ENCODE measurements around the gene GOLGA6L1.
"Not testable (repeated sequence)": the region's sequence is repeated elsewhere in the genome, so short reads cannot be mapped to it uniquely, and the experiment has no call there.

Gene GOLGA6L1

GRCh38 chr15:23136722-23137121 lies at the start of gene GOLGA6L1:
TSS of gene GOLGA6L1 (minus strand) at chr15:23136822. CDS start at chr15:23136731, 91 bp downstream.
- DNase-seq (ENCODE audit: low spot score), result not testable (repeated sequence)

DNA sequence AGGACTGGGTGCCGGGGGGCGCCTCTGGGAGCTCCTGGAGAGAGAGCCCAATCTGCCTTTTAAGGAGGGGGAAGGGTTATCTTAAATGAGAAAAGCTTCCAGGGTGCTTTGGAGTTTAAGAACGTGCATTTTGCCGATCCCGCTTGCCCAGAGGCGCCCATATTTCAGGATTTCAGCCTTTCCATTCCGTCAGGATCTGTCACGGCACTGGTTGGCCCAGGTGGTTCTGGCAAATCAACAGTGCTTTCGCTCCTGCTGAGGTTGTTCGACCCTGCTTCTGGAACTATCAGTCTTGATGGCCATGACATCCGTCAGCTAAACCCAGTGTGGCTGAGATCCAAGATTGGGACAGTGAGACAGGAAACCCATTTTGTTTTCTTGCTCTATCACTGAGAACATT lies 44.6 kb upstream of the GOLGA6L1 start:
- not testable (repeated sequence) for DNase-seq (ENCODE audit: low spot score)

DNA sequence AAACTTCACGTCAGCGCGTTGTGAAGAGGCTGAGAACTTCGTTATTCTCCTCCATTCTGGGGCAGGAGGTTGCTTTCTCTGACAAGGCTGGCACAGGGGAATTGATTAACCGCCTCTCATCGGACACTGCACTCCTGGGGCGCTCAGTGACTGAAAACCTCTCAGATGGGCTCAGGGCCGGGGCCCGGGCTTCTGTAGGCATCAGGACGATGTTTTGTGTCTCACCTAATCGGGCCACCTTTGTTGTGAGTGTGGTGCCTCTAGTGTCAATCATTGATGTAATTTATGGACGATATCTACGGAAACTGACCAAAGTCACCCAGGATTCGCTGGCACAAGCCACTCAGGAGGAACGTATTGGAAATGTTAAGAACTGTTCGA lies 43.9 kb upstream of the GOLGA6L1 start:
- DNase-seq (ENCODE audit: low spot score), result not testable (repeated sequence)

DNA sequence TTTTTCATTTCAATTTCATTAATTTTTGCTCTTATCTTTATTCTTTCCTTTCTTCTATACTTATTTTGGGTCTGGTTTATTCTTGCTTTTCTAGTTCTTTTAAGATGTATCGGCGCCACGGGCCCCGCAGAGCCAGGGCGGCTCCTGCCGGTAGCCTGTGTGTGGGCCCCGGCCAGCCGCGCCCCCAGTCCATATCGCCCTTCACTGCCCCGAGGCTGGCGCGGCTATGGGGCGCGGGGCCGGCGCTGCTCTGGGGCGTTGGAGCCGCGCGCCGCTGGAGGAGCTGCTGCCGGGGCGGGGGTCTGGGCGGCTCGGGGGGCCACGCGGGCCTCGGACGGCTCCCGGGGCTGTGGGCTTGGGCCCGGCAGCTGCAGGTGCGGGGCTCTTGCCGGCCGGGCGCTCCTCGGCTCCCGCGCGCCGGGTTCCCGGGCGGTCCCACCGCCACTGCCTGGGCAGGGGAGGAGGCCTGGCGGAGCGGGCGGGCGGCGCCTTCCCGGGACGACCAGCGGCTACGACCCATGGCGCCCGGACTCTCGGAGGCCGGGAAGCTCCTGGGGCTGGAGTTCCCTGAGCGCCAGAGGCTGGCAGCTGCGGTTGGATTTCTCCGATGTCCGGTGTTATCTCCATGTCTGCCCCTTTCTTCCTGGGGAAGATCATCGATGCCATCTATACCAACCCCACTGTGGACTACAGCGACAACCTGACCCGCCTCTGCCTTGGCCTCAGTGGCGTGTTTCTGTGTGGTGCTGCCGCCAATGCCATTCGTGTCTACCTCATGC lies 43.3 kb upstream of the GOLGA6L1 start:
- DNase-seq (ENCODE audit: low spot score), result not testable (repeated sequence)

GRCh38 chr15:23176683-23177082 lies 40.1 kb upstream of the GOLGA6L1 start:
- DNase-seq (ENCODE audit: low spot score), result not testable (repeated sequence)

DNA sequence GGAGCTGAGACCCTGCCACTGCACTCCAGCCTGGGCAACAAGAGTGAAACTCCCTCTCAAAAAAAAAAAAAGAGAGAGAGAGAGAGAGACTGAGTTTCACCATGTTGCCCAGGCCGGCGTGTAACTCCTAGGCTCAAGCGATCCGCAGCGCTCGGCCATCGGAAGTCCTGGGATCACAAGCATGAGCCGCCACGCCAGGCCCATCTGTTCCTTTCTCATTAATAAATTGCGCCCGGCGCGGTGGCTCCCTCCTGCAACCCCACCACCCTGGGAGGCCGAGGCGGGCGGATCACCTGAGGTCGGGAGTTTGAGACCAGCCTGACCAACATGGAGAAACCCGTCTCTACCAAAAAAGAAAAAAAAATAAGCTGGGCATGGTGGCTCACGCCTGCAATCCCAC lies 39.0 kb upstream of the GOLGA6L1 start:
- not testable (repeated sequence) for DNase-seq (ENCODE audit: low spot score)

- not testable (repeated sequence) for DNase-seq (ENCODE audit: low spot score)
These were observed 38.1 kb upstream of the GOLGA6L1 start for GRCh38 chr15:23174609-23175140.

DNA sequence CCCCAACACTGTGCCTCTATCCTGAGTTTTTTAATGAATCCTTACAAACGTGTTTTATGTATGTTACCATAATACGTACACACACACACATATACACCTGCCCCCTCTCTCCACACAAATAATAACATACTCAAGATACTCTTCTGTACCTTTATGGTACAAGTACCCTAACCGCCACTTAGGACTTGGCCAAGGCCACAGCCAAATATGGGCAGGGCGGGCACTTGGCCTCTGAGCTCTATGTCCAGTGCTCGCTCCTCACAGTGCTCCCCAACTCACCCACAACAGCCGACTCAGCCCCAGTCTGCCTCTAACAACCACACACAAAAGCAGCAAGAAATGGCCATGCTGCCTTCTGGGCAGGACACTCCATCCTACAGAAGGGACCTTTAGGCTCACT lies 3.8 kb downstream of the GOLGA6L1 start:
- not testable (repeated sequence) for DNase-seq (ENCODE audit: low spot score)

- DNase-seq (ENCODE audit: low spot score), result no peak
These were observed 18.4 kb downstream of the GOLGA6L1 start for GRCh38 chr15:23118208-23118607.

DNA sequence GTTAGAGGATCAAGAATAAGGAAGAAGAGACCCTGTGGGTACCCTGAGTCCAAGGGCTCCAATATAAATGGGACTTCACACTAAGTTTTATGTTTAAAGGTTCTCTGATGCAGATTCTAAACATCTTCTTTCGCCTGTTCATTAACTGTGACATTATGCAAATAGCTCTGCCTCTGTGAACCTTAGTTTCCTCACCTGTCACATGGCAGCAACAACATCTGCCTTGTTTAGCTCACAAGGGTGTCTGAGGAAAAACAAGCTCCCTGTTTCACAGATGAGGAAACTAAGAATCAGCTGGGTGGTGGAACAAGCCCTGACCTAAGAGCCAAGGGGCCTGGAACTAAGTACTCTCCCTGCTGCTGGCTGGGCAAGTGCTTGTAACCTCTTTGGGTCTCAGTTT lies 40.8 kb downstream of the GOLGA6L1 start:
- no peak for DNase-seq (ENCODE audit: low spot score)

- no peak for DNase-seq (ENCODE audit: low spot score)
These were observed 53.5 kb downstream of the GOLGA6L1 start for GRCh38 chr15:23083115-23083514.

- not testable (repeated sequence) for DNase-seq (ENCODE audit: low spot score)
These were observed 54.5 kb downstream of the GOLGA6L1 start for GRCh38 chr15:23081996-23082737.

DNA sequence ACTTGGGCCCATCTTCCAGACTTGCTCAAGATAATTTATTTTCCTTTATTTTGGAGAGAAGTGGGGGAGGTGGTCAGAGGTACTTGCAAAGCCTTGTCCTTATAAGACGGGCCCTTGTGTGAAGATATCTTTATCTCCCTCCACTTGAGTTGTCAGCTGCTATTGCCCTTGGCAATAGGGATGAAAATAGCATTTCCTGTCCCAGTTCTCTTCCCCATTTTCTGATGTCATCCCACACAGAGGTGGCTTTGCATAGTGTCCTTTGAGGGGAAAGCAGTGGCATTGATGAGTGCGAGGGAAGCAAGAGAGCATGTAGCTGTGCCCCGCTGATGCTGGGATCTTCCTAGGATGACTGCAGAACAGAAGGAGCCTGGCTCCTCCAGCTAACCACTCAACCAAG lies 55.4 kb downstream of the GOLGA6L1 start:
- no peak for DNase-seq (ENCODE audit: low spot score)

- no peak for DNase-seq (ENCODE audit: low spot score)
These were observed 56.9 kb downstream of the GOLGA6L1 start for GRCh38 chr15:23079766-23080165.
